Cerebellar nuclear complex (tissue), 1 donor: Measurements from ENCODE around the gene CTSK.
"Not testable (repeated sequence)": the region's sequence is repeated elsewhere in the genome, so short reads cannot be mapped to it uniquely, and the experiment has no call there.

Experiments used
- DNase-seq, 2 experiments: peaks; one replicate each; lab custom pipeline; 2025; lab: John Stamatoyannopoulos, UW

CTSK gene

DNA sequence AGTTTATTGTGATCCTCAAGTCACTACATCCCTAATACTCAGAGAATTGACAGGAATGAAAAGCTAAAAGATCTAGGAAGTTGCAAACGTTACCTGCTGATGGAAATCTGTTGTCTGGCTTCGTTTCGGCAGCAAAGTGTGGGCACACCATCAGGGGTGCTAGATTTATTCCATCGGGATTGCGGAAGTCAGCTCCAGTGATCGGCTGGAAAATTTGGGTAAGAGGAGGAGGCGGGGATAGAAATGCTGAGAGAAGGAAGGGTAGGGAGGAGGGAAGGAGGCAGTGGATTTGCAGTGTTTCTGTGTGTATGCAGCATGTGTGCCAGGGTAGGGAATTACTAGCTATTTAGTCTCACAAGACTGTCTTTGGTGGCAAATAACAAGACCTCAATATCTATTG is at the start of gene CTSK:
TSS of gene CTSK (minus strand) at position 140 of the 400 bp plus-strand sequence. CDS start 1,455 bp downstream, outside the sequence.
- no peak for DNase-seq

DNA sequence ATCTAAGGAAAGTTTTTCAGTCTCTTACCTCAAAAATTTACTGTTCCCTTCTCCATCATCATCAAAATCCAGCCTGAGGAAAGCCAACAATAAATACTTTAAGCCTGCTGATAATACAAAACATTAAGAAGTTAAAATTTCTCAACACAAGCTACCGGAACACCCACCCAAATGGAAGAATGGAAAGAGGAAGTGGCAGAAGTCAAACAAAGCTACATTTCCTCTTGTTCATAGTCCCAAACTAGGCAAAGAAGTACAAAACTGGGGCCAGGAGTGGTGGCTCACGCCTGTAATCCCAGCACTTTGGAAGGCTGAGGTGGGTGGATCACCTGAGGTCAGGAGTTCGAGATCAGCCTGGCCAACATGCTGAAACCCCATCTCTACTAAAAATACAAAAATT is 44.7 kb upstream of the CTSK start:
- DNase-seq, result not testable (repeated sequence)

DNA sequence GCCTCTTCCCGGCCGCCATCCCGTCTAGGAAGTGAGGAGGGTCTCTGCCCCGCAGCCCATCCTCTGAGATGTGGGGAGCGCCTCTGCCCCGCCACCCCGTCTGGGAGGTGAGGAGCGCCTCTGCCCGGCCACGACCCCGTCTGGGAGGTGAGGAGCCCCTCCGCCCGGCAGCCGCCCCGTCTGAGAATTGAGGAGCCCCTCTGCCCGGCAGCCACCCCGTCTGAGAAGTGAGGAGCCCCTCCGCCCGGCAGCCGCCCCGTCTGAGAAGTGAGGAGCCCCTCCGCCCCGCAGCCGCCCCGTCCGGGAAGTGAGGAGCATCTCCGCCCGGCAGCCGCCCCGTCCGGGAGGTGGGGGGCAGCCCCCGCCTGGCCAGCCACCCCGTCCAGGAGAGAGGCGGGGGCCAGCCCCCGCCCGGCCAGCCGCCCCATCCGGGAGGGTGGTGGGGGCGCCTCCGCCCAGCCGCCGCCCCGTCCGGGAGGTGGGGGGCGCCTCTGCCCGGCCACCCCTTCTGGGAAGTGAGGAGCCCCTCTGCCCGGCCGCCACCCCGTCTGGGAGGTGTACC is 42.8 kb upstream of the CTSK start:
- DNase-seq, result not testable (repeated sequence)

- no peak for DNase-seq
Observed at GRCh38 chr1:150846473-150847146, 38.5 kb upstream of the CTSK start.

- DNase-seq, result no peak
Observed at GRCh38 chr1:150843474-150843873, 35.4 kb upstream of the CTSK start.

DNA sequence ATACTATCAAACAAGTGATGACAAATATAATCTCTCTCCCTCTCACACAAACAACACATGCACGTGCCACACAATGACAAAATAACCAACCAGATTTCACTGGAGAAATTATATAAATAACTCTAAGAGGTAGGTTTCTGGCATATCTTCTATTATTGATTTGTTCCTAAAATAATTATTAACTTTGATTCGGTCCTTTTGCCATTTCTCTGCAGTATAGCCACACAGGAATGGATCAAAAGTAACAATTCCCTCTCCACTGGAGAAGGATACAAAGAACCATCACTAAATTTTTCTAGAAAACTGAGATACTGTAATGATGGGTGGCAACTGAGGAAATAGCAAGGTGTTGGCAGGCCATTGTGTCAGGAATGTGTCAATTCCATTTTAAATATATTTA is 34.9 kb upstream of the CTSK start:
- DNase-seq, result no peak

GRCh38 chr1:150842343-150842742 is 34.3 kb upstream of the CTSK start:
- no peak for DNase-seq

- DNase-seq, result no peak
Observed at GRCh38 chr1:150841626-150842025, 33.6 kb upstream of the CTSK start.

DNA sequence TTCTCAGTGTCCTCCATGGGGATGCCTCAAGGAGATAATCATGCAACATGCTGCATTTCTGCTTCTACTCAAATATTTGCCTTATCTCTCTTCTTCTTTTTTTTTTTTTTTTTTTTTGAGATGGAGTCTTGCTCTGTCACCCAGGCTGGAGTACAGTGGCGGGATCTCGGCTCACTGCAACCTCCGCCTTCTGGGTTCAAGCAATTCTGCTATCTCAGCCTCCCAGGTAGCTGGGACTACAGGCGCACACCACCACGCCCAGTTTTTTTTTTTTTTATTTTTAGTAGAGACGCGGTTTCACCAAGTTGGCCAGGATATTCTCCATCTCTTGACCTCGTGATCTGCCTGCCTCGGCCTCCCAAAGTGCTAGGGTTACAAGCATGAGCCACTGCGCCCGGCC is 32.8 kb upstream of the CTSK start:
- not testable (repeated sequence) for DNase-seq

GRCh38 chr1:150836129-150836773 is 28.2 kb upstream of the CTSK start:
- DNase-seq, result no peak

DNA sequence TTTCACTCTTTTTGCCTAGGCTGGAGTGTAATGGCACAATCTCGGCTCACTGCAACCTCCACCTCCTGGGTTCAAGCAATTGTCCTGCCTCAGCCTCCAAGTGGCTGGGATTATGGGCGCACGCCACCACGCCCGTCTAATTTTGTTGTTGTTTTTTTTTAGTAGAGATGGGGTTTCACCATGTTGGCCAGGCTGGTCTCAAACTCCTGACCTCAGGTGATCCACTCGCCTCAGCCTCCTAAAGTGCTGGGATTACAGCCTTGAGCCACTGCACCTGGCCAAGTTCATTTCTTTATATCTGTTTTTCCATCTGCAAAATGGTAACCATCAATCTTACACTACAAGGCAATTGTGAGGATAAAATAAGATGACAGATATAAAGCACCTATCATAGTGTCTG is 25.9 kb upstream of the CTSK start:
- not testable (repeated sequence) for DNase-seq

- DNase-seq, result no peak
Observed at GRCh38 chr1:150832597-150832996, 24.5 kb upstream of the CTSK start.

DNA sequence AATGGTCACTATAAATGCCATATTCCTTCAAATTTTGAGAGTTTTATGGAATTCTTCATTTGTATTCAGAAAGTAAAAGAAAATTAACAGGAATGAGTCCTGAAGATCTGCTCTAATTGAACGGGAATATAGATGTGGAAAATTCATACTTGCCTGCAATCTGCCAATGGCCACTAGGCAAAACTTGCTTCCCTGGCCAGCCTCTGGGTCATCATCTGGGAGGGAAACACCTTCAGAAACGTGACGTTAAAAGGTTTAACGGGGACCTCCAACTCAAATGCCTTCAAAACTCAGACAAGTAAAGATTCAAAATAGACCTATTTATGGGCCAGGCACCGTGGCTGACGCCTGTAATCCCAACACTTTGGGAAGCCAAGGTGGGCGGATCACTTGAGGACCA is 21.7 kb upstream of the CTSK start:
- DNase-seq, result no peak

GRCh38 chr1:150826299-150826698 is 18.2 kb upstream of the CTSK start:
- DNase-seq, result no peak

DNA sequence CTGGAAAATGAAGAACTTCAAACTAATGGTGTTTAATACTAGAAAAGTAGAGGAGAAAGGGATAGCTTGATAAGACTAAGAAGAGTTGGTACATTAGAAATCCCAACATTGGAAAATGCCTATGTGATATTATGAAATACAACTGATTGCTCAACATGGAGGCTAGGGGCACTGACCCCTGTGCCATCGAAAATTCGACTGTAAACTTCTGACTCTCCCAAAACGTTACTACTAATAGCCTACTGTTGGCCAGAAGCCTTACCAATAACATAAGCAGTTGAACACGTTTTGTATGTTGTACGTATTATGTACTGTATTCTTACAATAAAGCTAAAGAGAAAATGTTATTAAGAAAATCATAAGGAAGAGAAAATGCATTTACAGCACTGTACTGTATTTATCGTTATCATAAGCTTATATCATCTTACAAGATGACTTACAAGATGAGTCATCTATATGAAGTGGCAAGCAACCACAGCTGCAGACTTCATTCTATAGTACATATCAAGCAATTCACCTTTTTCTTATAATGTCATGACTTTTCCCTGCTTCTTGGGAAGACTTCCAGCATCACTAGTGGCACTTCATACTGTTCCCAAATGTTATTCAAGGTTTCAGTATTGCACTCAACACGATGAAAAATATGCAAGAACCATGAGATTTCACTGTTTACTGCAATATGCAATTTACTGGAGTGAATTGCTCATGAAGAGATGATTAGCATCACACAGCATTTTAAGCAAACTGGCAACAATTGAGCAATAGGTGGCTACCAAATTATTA is 12.9 kb upstream of the CTSK start:
- DNase-seq, result no peak

GRCh38 chr1:150815871-150816270 is 7.8 kb upstream of the CTSK start:
- DNase-seq, result no peak

GRCh38 chr1:150813028-150813707 is 5.1 kb upstream of the CTSK start:
- no peak for DNase-seq

DNA sequence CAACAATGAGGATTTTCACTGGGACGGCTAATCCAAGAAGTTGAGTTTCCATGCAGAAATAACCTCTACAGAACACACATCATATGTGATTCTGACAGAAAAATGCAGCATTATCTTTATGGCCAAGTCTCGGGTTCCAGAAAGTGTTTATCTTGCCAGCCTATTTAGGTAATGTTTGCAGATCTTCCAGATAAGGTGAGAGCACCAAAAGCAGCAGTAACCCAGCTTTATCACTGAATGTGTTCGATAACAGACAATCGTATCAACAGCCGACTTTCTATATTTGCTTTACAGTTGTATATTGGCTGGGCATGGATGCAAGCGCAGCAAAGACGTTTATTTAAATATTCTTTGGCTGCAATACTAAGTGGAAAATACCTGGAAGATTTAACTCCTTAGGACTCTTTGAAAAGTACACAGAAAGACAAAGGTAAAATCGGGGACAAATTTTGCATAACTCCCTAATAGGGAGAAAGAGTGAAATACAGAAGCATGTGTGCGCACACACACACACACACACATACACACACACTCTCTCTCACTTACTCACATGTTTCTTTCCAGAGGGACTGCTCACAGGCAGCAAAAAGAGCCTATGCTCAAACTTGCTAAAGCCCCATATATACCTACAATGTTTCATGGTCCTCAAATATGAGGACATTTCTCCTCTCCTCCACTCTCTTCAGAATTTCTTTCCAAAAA is 3.0 kb upstream of the CTSK start:
- DNase-seq, result no peak

DNA sequence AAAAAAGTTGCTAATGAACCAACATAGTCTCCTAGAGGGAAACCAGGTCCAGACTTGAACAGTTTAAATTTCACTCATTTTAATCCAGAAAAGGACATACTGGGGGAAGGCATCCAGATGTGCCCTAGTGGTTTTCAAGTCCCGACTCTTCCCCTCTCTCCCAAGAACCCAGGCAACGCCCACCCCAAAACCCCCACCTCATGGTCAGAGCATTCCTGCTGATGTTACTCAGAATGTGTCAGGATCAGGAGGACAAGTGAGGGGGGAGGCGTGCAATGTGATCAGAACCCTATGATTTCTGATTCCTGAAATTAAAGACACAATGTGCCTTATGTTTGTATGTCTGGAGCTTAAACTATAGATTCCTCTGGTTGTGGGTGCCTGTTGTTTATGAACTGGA is 1.6 kb upstream of the CTSK start:
- DNase-seq, result no peak

- DNase-seq, result no peak
Observed at GRCh38 chr1:150808846-150809245, 786 bp upstream of the CTSK start.

DNA sequence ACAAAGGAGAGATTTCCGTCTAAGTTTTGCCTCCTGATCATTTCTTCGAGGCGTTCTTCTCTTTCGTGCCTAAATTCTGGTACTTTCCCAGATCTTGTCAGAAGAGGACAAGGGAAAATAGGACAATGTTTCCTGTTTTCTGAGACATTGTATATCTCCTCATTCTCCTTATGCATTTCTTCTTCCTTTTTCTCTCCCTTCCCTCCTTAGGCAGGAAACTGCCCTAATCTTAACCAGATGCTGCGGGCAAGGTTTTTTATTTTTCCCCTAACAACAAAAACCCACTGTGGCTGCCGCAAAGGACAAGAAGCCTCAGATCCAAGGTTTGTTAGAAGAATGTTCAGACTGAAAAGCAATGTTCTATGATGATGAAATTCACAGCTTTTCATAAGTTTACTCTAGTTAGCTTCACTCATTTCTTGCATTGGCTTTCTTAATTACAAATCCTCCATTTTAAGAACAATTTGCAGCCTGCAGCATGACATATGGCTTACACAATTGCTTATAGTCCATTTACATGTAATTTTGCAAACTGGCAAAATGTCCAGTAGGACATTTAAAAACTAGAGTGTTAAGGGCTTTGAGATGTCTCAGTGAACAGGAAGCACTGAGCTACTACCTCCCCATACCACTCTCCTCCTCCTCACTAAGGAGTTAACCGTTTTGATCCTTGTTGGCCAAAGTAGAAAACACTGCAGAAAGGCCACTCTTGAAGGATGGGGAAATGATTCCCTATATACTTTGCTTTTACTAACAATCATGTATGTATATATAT is 624 bp downstream of the CTSK start:
- DNase-seq, result no peak
